Measurements from ENCODE around the gene RASAL1.
"Not testable (repeated sequence)": the region's sequence is repeated elsewhere in the genome, so short reads cannot be mapped to it uniquely, and the experiment has no call there.

GRCh38 chr12:113141716-113142115, 6.2 kb upstream of the RASAL1 start:
- not testable (repeated sequence) for TF ChIP-seq ZNF19 (tag by site-specific recombination; IDR thresholded peaks at IDR 0.05; ENCODE audit: low read depth); CTCF (tag by site-specific recombination; IDR thresholded peaks at IDR 0.05); ZNF133 (tag by site-specific recombination; IDR thresholded peaks at IDR 0.05); KLF8 (tag by site-specific recombination; IDR thresholded peaks at IDR 0.05); ZNF175 (tag by site-specific recombination; IDR thresholded peaks at IDR 0.05); ZFP69B (tag by site-specific recombination; IDR thresholded peaks at IDR 0.05); ZNF114 (tag by site-specific recombination; IDR thresholded peaks at IDR 0.05); ZBTB8A (tag by site-specific recombination; IDR thresholded peaks at IDR 0.05); TCF7L2 (IDR thresholded peaks at IDR 0.05; ENCODE audit: borderline replicate concordance, low read depth, low read length); MEIS1 (CRISPR knock-in tag; IDR thresholded peaks at IDR 0.05; ENCODE audit: borderline replicate concordance)
- TF ChIP-seq, protein P1, sequence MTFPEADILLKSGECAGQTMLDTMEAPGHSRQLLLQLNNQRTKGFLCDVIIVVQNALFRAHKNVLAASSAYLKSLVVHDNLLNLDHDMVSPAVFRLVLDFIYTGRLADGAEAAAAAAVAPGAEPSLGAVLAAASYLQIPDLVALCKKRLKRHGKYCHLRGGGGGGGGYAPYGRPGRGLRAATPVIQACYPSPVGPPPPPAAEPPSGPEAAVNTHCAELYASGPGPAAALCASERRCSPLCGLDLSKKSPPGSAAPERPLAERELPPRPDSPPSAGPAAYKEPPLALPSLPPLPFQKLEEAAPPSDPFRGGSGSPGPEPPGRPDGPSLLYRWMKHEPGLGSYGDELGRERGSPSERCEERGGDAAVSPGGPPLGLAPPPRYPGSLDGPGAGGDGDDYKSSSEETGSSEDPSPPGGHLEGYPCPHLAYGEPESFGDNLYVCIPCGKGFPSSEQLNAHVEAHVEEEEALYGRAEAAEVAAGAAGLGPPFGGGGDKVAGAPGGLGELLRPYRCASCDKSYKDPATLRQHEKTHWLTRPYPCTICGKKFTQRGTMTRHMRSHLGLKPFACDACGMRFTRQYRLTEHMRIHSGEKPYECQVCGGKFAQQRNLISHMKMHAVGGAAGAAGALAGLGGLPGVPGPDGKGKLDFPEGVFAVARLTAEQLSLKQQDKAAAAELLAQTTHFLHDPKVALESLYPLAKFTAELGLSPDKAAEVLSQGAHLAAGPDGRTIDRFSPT (tag by site-specific recombination; IDR thresholded peaks at IDR 0.05) = not testable (repeated sequence)
- TF ChIP-seq, protein P2, sequence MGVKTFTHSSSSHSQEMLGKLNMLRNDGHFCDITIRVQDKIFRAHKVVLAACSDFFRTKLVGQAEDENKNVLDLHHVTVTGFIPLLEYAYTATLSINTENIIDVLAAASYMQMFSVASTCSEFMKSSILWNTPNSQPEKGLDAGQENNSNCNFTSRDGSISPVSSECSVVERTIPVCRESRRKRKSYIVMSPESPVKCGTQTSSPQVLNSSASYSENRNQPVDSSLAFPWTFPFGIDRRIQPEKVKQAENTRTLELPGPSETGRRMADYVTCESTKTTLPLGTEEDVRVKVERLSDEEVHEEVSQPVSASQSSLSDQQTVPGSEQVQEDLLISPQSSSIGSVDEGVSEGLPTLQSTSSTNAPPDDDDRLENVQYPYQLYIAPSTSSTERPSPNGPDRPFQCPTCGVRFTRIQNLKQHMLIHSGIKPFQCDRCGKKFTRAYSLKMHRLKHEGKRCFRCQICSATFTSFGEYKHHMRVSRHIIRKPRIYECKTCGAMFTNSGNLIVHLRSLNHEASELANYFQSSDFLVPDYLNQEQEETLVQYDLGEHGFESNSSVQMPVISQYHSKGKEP (tag by site-specific recombination; IDR thresholded peaks at IDR 0.05) = not testable (repeated sequence)
- TF ChIP-seq, protein P3, sequence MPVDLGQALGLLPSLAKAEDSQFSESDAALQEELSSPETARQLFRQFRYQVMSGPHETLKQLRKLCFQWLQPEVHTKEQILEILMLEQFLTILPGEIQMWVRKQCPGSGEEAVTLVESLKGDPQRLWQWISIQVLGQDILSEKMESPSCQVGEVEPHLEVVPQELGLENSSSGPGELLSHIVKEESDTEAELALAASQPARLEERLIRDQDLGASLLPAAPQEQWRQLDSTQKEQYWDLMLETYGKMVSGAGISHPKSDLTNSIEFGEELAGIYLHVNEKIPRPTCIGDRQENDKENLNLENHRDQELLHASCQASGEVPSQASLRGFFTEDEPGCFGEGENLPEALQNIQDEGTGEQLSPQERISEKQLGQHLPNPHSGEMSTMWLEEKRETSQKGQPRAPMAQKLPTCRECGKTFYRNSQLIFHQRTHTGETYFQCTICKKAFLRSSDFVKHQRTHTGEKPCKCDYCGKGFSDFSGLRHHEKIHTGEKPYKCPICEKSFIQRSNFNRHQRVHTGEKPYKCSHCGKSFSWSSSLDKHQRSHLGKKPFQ (tag by site-specific recombination; IDR thresholded peaks at IDR 0.05) = not testable (repeated sequence)
- TF ChIP-seq, protein P4, sequence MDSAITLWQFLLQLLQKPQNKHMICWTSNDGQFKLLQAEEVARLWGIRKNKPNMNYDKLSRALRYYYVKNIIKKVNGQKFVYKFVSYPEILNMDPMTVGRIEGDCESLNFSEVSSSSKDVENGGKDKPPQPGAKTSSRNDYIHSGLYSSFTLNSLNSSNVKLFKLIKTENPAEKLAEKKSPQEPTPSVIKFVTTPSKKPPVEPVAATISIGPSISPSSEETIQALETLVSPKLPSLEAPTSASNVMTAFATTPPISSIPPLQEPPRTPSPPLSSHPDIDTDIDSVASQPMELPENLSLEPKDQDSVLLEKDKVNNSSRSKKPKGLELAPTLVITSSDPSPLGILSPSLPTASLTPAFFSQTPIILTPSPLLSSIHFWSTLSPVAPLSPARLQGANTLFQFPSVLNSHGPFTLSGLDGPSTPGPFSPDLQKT (IDR thresholded peaks at IDR 0.05; ENCODE audit: borderline replicate concordance, low read depth, low read length) = not testable (repeated sequence)
